Fibroblast of gingiva (primary cell): Measurements from ENCODE around the gene PAMR1.
"Not testable (repeated sequence)": the region's sequence is repeated elsewhere in the genome, so short reads cannot be mapped to it uniquely, and the experiment has no call there.

Experiments
- DNase-seq: peaks from one replicate; pipeline ENCODE4 v3.0.0-alpha.2; 2011; ENCODE audit warnings: low read depth

The PAMR1 gene, protein sequence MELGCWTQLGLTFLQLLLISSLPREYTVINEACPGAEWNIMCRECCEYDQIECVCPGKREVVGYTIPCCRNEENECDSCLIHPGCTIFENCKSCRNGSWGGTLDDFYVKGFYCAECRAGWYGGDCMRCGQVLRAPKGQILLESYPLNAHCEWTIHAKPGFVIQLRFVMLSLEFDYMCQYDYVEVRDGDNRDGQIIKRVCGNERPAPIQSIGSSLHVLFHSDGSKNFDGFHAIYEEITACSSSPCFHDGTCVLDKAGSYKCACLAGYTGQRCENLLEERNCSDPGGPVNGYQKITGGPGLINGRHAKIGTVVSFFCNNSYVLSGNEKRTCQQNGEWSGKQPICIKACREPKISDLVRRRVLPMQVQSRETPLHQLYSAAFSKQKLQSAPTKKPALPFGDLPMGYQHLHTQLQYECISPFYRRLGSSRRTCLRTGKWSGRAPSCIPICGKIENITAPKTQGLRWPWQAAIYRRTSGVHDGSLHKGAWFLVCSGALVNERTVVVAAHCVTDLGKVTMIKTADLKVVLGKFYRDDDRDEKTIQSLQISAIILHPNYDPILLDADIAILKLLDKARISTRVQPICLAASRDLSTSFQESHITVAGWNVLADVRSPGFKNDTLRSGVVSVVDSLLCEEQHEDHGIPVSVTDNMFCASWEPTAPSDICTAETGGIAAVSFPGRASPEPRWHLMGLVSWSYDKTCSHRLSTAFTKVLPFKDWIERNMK

DNA sequence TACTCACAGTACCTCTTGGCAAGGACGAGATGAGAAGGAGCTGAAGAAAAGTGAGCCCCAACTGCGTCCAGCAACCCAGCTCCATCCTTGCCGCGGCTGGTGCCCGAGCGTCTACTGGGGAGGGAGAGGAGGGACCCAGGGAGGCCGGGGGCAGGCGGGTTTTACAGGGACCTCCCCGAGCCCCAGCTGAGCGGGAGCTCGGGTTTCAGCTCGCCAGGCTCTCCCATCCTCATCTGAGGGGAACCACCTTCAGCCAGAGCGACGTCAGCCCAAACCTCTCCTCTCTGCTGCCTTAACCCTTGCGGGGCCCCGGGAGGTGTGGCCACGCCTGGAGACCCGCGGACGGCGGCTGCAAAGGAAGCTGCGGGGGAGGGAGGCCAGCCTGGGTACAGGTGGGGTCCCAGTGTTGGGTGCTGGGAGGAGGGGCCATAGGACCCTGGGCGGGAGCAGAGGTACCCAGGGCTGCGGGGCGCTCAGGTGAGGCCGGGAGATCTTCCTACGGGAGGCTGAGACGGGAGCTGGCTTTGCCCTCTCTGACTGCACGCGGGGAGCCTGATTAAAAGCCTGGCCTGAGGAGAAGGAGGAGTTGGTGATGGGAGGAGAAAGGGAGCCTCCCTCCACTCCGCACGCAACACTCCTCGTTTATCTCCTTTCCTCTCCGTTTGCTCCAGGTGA, at the start of gene PAMR1:
Gene PAMR1 (minus strand): TSS at position 116 of the 675 bp plus-strand sequence. CDS start 31 bp downstream, at position 85.
- peak; percentile 66 for DNase-seq

DNA sequence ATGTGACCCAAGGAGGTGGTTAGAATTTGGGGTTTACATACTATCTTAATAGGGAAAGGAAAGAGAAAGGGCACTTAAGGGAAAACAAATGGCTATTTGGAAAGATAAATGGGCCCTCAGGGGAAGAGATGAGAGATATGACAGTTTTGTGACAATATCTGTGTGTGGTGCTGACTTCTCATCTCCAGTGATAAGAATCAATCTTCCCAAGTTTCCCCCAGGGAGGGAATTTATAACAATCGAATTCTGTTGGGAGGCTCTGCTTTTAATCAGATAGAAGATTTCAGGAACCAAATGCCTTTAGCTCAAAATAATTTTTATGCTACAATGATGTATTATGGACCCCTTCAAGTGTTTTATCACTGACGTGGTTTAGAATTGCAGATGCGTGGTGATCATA, 46.3 kb upstream of the PAMR1 start:
- no peak for DNase-seq

GRCh38 chr11:35567737-35568465, 42.5 kb upstream of the PAMR1 start:
- no peak for DNase-seq

GRCh38 chr11:35566885-35567284, 41.5 kb upstream of the PAMR1 start:
- DNase-seq: no peak

GRCh38 chr11:35566181-35566580, 40.8 kb upstream of the PAMR1 start:
- no peak for DNase-seq

DNA sequence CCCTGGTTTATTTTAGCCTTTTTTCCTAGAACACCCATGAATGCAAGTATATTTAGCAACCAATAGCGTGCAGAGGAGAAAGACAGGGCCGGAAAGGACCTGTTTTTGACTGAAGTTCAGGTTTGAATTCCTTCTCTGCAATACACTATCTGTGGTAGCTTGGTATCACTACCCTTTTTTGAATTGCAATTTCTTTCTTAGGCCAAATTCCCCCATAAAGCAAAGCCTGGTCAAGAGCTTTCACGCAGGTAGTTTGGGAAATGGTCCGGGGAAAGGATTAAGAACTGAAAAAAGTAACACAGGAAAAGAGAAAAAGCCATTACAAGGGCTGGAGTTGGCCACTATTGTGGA, 38.8 kb upstream of the PAMR1 start:
- DNase-seq: no peak

GRCh38 chr11:35563484-35564244, 38.2 kb upstream of the PAMR1 start:
- peak; percentile 65 for DNase-seq

DNA sequence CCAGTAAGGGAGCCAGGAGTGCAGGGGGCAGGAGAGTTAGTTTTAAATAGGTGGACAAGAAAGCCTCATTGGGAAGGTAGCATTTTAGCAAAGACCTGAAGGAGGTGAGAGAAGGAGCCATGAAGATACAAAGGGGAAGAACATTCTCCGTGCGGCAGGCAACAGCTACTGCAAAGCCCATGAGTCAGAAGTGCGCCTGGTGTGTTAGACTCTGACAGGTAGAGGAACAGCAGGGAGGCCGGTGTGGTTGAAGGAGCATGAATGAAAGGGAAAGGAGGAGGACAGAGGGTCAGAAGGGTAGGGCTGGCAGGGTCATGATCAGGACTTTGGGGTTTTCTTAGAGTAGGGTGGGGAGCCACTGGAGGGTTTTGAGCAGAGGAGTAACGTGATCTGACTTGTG, 34.5 kb upstream of the PAMR1 start:
- DNase-seq: no peak

- peak; percentile 50 for DNase-seq
Measured at GRCh38 chr11:35558513-35558912, 33.1 kb upstream of the PAMR1 start.

DNA sequence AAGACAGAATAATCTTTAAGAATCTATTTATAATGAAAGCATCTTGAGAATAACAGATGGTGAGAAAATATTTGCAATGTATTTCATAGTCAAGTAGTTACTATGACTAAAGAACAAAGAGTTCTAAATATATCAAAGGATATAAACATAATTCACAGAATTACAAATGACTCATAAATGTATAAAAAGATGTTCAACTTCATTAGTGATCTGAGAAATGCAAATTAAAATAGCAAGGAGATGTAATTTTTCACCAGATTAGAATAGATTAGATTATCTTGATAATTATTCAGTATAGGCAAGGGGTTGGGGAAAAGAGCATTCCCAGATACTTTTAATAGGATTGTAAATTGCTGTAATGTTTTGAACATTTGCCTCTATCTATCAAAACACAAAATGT, 30.1 kb upstream of the PAMR1 start:
- no peak for DNase-seq

GRCh38 chr11:35554491-35555437, 29.3 kb upstream of the PAMR1 start:
- peak; percentile 56 for DNase-seq

GRCh38 chr11:35553831-35554230, 28.4 kb upstream of the PAMR1 start:
- peak; percentile 75 for DNase-seq

DNA sequence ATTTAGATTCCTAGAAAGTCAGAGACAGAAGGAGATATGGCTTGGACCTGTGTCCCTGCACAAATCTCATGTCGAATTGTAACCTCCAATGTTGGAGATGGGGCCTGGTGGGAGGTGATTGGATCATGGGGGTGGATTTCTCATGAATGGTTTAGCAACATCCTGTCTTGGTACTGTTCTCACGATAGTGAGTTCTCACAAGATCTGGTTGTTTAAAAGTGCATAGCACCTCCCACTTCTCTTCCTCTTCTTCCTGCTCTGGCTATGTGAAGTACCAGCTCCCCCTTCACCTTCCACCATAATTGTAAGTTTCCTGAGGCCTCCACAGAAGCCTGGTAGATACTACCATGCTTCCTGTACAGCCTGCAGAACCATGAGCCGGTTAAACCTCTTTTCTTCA, 27.6 kb upstream of the PAMR1 start:
- DNase-seq: no peak

GRCh38 chr11:35552616-35553015, 27.2 kb upstream of the PAMR1 start:
- DNase-seq: no peak

- no peak for DNase-seq
Measured at GRCh38 chr11:35550374-35551036, 25.1 kb upstream of the PAMR1 start.

GRCh38 chr11:35549787-35550186, 24.4 kb upstream of the PAMR1 start:
- DNase-seq: peak; percentile 85

- no peak for DNase-seq
Measured at GRCh38 chr11:35548925-35549561, 23.6 kb upstream of the PAMR1 start.

GRCh38 chr11:35547995-35548394, 22.6 kb upstream of the PAMR1 start:
- not testable (repeated sequence) for DNase-seq

DNA sequence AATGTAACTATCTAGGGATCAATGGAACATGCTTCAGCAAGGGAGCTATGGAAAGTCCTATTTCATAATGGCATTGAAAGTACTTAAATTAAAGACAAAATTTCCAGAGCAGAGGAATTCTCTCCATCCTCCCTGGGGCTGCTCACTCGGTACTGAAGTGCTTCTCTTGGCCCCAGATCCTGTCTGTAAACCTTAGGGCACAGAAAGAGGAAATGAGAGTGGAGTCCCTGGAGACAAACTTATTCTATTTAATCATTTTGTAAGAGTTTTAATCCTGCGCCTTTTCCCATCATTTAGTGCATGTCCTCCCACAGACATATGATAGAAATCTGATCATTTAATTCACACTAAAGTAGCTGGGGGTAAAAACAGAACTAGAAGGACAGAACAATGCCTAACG, 20.9 kb upstream of the PAMR1 start:
- no peak for DNase-seq
